GM21367 (cell line): ENCODE data around the gene SLC44A2.

Experiments
- ATAC-seq: cut with Tn5 transposase; IDR thresholded peaks from one replicate; pipeline ENCODE4 v1.9.1; 2021; ENCODE audit not compliant: unreplicated experiment

Gene SLC44A2

DNA sequence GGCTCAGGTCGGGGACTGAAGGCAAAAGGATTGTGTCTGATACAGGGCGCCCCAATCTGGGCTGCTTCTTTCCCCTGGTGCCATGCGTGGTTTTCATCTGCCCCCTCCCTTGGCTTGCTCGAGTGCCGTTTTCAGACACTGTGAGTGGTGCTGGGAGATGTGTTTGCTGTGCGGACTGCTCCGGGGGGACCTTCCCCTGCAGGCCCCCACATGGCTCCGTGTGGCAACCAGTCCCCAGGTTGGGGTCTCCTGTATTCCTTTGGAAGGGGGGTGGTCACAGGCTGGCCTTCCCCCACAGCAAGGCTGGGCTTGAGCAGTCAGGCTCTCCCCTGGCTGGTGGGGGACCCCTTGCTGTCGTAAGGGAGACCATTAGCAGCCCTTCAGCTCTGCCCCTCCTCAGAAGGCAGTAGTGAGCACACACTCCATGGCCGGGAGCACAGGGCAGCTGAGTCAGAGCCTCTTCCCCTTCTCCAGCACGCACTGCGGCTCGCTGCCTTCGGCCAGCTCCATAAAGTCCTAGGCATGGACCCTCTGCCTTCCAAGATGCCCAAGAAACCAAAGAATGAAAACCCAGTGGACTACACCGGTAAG is 55.3 kb downstream of the SLC44A2 start:
- no peak for ATAC-seq

DNA sequence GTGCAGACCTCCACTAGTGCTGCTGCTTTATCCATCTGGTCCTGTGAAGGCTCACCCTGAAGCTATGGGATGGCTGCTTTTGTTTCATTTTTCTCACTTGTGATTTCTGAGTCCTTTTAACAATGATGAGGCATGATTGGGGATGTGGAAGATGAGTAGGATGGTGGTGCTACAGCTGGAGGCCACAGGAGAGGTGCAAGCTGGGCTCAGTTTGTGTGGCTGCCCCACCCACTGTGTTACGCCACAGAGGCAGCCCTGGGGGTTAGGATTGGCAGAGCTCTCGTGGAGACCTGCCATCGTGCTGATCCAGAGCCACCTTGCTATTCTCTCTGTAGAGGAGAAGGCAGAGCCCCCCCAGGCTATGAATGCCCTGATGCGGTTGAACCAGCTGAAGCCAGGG is 56.3 kb downstream of the SLC44A2 start:
- no peak for ATAC-seq

DNA sequence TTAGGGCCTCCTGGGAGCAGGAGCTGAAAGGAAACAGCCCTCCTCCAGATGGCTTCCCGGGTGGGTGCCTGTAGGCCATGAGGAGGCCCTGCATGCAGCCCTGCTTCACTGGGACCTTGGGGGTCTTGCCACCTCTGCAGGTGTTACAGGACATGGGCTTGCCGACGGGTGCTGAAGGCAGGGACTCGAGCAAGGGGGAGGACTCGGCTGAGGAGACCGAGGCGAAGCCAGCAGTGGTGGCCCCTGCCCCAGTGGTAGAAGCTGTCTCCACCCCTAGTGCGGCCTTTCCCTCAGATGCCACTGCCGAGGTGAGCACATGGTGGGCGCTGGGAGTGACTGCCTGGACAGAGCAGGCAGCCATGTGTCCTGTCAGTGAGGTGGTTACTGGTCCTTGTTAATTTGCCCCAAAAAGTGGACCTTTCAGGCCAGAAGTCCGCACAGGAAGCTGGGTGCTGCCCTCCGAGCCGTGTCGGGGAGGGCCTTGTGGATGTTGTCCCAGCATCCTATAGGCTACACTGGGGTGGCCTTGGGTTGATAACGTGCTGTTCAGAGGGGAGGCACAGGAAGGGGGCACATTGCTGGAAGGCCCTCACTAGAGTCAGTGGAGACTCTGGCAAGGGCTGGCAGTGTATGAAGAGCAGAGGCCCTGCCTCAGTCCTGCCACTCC is 57.2 kb downstream of the SLC44A2 start:
- no peak for ATAC-seq

DNA sequence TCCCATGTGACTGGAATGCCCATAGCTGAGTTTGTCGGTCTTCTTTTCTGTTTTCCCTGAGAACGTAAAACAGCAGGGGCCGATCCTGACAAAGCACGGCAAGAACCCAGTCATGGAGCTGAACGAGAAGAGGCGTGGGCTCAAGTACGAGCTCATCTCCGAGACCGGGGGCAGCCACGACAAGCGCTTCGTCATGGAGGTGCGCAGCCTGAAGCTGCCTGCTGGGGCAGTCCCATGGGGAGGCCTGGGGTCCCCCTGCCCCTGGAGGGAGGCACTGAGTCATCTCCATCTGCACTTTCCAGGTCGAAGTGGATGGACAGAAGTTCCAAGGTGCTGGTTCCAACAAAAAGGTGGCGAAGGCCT is 57.7 kb downstream of the SLC44A2 start:
- ATAC-seq, result no peak

DNA sequence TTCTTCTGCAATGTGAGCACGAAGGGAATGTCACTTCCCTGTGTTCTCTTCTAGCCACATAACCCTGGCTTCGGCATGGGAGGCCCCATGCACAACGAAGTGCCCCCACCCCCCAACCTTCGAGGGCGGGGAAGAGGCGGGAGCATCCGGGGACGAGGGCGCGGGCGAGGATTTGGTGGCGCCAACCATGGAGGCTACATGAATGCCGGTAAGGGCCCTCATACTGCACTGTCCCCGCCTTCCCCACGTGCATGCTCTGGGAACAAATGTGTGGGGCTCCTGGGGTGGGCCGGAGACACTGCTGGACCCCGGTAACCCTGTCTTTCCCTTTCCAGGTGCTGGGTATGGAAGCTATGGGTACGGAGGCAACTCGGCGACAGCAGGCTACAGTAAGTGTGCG is 58.2 kb downstream of the SLC44A2 start:
- ATAC-seq, result no peak

DNA sequence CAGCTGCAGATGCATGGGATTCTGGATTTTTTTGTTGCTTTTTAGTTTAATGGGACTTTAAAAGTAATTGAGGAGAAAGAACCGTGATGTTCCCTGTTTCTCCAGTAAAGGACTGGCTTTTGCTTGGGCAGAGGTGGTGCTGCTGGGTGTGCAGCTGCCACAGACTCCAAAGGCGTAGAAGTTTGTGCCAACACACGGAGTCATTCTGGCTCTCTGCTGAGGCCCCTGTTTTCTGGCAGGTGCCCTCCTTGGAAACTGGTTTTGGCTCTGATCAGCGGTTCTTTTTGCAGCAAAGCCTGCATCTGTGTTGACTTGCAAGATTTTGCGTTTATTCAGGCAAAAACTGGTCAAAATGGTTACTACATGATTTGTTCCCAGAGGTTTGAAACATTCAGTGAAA is 59.9 kb downstream of the SLC44A2 start:
- no peak for ATAC-seq

DNA sequence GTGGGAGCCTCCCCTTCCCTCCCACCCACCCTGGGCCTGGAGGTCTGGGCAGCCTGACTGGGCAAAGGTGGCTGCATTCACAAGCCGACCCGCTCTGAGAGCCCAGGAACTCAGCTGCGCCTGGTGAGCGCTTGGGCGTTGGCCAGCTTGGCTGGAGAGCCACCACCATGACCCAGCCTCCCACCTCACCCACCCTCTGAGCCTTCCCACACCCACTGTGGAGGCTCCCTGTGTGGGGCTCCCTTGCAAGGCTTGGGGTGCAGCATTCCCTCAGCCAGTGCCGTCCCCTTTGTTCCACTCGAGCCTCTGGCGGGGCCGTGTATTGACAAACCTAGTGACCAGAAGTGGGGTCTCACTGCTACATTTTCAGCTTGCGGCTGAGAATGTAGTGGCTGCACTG is 60.8 kb downstream of the SLC44A2 start:
- ATAC-seq, result no peak

DNA sequence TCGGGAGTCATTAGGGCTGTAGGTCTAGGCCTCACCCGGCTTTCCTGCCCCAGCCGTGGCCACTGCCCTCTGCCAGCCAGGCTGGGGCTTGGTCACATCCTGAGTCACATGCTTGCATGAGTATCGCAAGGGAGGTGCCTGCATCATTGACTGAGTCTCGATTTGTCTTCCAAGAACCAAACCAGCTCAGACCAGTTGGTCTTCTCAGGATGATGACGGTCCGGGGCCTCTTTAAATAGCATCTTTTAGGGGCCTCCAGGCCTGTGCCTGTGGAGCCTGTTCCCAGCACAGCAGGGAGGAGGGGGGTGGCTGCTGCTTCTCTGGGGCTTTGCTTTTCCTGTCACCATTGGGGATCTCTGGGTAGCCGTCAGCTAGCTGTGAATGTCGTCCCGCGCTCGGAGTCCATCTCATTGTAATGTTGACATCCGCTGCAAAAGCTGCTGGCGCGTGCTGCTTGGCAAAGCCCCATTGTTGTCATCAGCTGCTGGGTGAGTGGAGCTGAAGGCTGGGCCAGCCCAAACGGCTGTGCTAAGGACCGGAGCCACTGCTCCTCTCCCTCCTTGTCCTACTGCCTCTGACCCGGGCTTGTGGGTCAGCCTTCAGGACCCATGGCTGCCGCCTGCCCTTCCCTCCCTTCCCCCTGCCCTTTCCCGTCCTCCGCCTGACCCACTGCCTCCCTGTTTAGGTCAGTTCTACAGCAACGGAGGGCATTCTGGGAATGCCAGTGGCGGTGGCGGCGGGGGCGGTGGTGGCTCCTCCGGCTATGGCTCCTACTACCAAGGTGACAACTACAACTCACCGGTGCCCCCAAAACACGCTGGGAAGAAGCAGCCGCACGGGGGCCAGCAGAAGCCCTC is 61.5 kb downstream of the SLC44A2 start:
- ATAC-seq, result no peak

DNA sequence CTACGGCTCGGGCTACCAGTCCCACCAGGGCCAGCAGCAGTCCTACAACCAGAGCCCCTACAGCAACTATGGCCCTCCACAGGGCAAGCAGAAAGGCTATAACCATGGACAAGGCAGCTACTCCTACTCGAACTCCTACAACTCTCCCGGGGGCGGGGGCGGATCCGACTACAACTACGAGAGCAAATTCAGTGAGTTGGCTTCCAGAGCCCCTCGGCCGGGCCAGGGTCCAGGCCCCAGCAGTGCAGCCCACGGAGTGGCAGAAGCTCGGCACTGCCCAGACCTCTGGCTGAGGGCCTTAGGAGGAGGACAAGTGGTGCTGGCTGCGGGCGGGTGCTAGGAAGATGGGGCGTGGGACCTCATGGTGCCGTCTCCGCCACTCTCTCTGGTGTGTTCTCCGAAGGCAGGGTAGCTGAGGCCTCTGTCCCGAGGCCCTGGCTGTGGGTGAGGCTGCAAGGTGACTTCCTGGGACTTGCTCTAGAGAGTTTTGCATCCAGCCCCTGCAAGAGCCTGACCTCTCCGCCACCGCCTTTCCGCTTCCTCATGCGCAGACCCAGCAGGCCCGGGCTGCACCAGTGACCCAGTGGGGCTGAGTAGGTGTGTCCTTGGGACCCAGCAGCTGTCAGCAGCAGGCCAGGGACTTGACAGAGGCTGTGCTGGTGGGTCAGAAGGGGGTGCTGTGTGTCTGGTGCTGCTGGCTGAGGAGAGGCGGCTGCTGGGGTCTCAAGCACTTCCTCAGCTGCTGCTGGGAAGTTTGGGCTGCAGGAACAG is 62.4 kb downstream of the SLC44A2 start:
- no peak for ATAC-seq

DNA sequence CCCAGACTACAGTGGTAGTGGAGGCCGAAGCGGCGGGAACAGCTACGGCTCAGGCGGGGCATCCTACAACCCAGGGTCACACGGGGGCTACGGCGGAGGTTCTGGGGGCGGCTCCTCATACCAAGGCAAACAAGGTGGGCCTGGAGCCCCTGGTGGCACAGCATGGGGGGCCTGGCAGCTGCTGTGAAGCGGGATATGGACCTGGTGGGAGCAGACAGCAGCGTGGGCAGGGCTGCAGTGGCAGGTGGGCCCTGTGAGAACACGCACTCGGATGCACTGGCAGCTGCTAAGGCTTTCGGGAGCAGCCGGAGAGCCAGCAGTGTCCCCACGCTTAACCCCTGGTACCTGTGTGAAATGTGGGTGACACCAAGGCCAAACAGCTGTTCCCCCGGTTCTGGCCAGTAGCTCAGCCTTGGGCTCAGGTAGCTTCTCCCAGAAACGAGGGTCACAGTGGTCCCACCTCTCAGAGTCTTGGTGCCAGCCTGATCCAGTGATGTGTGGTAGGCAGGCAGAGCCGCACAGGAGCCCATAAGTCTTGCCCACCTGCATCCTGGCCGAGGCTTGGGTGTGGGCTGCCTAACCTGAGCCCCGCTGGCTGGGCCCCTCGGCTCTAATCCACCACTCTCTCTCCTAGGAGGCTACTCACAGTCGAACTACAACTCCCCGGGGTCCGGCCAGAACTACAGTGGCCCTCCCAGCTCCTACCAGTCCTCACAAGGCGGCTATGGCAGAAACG is 63.4 kb downstream of the SLC44A2 start:
- no peak for ATAC-seq

DNA sequence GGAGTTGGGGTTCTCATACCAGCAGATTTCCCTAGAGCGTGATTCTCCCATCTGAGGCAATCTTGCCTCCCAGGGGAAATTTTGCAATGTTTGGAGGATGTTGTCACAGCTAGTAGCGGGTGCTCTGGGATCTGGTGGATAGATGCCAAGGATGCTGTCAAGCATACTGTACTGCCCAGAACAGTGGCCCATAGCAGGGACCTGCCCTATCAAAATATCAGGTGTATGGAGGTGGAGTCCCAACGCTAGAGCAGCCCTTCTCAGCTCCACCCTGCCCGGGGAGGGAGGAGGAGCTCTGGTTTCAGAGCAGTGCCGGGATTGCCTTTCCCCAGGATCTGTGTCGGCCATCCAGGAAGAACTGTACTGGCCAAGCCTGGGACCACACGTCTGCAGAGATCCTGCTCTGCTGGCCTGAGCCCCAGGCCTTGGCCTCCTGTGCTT is 65.0 kb downstream of the SLC44A2 start:
- ATAC-seq, result no peak

DNA sequence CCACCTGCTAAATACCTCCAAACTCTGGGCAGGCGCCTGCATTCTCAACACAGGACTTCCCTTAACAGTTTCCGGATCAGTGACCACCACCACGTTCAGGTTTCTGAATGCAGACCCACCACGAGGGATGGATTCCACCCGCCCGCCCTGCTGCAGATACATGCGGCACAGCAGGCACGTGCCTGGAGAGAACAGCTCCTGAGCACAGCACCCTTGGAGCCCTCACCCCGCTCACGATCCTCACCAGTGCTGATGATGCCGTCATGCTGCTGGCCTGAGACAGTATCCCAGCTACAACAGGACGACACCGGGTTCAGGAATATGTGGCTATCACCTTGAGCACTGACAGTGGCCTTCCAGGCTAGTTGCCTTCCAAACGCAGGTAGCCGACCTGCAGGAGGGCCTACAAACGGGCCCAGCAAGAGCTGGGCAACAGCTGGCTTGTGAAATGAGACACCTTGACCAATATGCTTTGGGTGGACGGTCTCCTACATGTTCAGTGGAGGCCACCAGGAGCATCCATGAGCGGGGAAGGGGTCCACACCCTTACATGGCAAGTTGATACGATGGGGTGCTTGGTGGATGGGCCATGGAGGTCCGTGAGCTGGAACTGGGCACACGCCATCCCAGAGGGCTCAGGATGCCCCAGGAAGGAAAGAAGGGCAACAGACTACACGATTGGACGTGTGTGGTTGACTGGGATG is 66.0 kb downstream of the SLC44A2 start:
- no peak for ATAC-seq

DNA sequence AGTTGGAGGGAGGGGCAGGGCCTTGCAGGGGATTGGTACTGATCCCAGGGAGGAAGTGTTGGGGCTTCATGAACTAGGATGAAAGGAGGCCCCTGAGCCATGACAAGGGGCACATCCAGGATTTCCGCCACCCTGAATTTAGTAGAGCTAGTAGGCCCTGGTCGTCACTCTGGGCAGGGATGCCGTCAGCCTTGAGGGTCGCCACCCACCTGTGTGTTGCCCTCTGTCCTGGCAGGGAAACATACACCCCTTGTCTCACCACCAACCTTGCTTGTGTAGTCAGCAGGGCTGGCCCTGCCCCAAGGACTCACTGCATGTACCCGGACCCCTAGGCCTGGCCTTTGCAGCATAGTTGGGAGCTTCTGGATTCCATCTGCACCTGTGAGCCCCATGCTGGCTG is 66.5 kb downstream of the SLC44A2 start:
- ATAC-seq, result no peak

DNA sequence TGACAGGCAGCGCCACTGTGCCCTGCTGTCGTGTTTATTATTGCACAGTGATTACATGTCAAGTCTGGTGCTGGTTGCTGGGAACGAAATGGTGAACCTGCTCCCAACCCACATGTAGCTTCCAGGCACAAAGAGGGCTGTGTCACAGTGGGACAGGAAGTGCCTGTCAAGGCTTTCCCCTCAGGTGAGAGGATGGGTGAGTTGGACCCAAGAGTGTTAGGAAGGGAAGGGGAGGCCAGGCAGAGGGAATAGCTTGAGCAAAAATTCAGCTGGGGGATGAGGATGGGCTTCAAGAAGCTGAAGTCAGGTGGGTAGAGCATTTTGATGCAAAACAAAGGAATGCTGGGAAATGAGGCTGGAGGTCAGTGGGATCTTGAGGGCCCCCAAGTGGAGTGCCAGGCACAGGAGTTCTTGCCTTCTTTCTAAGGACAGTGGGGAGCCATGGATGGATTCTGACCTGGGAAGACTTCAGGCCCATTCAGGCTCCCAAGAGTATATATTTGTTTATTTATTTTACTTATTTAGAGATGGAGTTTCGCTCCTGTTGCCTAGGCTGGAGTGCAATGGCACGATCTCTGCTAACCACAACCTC is 67.4 kb downstream of the SLC44A2 start:
- no peak for ATAC-seq
